Measurements from ENCODE around the gene SLC7A4.
"Not testable (repeated sequence)": the region's sequence is repeated elsewhere in the genome, so short reads cannot be mapped to it uniquely, and the experiment has no call there.

The SLC7A4 gene

DNA sequence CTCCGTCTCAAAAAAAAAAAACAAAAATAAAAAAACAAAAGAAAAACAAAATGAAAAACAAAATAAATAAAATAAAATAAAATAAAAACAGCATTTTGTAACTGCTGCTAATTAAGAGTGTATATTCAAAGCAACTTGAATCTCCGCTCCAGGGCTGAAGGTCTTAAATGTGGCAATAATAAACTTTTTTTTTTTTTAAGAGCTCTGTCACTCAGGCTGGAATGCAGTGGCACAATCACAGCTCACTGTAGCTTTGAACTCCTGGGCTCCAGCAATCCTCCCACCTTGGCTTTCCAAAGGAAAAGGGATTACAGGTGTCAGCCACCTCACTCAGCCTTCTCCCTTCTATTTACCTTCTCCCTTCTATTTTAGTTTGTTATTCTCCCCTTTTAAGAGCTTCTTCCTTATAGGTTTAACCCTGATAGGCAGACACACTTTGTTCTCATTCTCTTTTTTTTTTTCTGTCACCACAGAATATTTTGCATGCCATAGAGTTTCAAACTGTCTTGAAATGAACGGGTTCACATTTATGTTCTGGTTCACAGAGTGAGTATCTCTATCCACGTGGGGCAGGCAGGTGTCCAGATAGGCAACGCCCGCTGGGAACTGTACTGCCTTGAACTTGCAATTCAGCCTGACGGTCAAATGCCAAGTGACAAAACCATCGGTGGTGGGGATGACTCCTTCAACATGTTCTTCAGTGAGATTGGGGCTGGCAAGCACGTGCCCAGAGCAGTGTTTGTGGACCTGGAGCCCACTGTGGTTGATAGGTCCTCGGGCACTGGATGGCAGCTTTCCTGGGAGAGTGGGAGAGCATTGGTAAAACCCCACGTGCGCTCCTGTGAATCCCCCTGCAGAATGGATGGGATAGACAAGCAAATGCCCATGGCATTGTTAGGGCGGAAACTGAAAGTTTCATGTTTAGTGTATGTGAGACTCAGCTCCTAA lies 32.8 kb upstream of the SLC7A4 start:
- no peak for DNase-seq

DNA sequence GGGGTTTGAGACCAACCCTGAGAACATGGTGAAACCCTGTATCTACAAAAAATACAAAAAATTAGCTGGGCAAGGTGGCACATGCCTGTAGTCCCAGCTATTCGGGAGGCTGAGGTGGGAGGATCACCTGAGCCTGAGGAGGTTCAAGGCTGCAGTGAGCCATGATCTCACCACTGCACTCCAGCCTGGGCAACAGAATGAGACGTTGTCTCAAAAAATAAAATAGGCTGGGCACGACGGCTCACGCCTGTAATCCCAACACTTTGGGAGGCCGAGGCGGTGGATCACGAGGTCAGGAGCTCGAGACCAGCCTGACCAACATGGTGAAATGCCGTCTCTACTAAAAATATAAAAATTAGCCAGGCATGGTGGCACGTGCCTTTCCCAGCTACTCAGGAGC lies 32.1 kb upstream of the SLC7A4 start:
- DNase-seq, result not testable (repeated sequence)

DNA sequence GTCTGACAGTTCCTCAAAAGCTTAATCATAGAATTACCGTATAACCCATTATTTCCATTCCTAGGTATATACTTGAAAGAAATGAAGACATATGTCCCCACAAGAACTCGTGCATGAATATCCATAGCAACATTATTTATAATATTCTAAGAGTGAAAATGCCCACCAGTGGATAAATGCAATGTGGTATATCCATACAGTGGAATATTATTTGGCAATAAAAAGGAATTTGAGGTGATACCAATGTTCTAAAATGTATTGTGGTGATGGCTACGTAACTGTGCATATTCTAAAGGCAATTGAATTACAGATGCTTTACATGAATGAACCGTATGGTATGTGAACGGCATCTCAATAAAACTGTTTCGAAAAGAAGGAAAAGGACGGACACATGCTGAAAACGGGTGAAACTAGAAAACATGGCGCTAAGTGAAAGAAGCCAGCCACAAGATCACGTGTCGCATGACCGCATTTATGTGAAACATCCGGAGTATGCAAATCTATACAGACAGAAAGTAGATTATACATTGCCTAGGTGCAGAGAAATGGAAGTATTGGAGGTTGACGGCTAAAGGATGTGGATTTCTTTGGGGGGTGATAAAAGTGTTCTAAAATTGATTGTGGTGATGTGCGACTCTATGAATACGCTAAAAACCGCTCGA lies 29.4 kb upstream of the SLC7A4 start:
- DNase-seq, result not testable (repeated sequence)

DNA sequence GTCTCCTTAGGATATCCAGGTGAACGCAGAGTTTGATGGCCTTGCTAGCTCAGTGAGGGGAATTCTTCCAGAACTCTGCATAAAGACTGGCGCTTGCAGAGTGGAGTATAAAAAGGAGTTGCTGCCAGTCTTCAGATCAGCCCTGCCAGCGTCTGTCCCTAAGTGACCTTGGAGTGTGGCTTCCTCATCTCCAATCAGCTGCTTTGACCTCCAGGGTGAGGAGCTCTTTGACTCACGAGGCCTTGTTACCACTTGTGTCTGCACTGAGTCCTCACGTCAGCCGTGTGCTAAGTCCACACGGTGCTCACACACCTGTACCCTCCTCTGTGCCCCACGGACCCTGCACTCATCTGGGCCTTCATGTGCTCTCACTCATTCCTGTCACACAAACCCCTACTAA lies 28.0 kb upstream of the SLC7A4 start:
- not testable (repeated sequence) for DNase-seq

DNA sequence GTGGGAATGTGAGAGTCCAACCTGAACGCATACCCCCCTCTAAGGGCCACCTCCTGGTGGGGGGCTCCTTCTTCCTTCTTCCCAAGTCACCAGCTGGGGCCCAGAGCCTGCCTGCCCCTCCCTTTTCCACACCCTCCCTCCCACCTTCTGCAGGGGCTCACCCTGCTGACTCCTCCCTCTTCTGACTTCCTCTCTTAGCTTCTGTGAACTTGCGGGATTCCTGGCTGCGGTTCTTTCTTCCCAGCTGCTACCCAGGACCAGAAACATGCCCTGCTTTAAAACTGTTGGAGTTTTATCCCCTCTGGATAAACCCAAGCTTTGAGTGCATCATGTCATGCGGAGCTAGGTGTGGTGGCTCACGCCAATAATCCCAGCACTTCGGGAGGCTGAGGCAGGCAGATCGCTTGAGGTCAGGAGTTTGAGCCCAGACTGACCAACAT lies 23.5 kb upstream of the SLC7A4 start:
- peak; percentile 68 for DNase-seq

DNA sequence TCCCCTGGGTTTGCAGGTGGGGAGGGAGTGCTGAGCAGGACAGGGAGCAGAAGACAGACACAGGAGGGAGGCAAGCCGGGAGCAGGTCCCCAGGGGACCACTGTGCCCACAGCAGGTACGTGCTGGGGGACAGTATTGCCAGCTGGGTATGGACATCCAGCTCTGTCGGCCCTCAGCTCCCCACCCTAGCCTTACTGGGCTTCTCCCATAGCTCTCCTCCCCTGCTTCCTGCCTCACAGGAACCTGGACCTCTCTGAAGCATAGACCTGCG lies 23.1 kb upstream of the SLC7A4 start:
- DNase-seq, result no peak

DNA sequence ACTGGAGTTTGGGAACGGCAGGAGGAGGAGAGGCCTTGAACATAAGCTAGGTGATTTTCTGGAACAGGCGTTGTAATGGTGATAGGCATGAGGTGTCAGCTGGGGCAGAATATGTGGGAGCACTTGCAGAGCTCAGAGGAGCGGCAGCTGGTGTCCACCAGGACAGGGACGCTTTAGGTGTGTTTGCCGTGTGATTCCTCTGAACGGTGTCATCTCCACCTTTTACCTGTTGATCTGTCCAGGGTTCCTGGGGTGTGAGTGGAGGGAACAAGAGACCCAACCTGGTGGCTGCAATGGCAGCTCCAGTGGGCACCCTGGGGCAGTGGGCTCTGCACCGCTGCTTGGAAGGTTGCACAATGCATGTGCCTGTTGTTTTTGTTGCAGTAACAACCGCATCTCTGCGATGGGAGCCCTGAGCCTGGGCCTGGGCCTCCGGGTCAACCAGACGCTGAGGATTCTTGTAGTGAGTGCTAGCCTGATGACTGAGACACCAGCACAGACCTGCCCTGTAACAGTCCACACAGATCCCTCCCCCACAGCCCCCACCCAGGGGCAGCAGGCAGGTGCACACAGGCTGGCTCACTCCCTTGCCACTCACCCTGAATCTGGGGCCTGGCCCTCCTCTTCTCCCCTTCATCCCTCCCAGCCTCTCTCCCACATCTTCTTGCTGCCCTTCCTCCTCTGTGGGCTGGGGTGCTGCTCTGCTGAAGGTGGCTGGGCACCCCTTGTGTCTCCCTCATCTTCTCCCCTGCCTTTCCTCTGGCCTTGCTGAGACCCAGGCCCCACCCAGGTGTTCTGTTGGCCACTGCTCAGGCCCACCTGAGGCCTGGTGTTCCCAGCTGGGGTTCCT lies 22.6 kb upstream of the SLC7A4 start:
- no peak for DNase-seq

DNA sequence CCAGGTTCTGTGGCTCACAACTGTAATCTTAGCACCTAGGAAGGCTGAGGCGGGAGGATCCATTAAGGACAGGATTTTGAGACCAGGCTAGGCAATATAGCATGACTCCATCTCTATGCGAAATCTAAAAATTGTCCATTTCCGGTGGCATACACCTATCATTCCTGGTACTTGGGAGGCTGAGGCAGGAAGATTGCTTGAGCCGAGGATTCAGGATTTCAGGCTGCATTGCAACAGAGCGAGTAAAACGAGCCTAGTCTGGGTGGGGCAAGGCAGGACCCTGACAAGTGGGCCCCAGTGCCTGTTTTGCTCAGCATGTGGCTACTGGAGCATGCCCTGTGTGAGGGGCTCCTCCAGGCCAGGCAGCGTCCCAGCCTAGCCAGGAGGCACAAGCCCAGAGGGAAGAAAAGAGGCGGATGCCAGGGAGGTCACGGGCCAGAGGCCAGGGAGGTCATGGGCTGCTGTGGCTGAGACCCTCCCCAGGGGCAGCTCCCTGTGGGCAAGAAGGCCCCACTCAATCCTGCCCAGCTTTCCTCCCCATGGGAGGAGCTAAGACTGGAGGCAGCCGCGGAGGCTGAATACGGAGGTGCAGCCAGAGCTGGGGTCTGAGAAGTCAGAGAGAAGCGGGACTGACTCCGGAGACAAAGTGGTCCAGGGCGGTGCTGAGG lies 21.8 kb upstream of the SLC7A4 start:
- no peak for DNase-seq

DNA sequence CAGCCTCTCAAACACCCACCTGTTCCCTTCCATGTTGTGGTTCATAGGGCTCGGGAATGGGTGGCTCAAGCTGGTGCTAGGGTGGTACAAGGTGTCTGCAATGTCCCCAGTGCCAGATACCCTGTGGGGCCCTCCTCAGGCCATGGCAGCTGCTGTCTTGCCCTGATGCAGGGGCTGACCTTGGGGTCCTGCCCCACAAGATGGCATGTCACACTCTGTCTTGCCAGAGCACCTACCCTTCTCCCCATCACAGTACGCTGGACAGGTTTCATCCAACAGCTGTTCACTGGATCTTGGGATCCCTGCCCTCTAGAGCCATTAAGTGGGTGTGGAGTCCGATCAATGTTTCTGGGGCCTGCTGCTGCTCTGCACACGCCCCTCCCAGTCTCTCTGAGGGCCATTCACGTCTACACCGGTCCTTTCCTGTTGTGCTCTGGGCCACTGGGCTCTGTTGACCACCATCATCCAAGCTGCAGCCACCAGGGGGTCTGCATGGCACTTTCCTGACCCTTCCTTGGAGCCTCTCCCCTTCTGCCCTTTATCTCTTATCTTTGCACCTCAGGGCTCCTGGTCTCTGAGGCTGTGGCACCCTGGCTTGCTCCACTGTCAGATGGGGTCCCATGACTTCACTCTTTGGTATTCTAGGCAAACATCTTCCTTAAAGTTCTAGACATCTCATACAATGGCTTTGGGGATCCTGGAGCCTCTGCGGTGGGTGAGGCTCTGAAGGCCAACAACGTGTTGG lies 20.5 kb upstream of the SLC7A4 start:
- DNase-seq, result no peak

DNA sequence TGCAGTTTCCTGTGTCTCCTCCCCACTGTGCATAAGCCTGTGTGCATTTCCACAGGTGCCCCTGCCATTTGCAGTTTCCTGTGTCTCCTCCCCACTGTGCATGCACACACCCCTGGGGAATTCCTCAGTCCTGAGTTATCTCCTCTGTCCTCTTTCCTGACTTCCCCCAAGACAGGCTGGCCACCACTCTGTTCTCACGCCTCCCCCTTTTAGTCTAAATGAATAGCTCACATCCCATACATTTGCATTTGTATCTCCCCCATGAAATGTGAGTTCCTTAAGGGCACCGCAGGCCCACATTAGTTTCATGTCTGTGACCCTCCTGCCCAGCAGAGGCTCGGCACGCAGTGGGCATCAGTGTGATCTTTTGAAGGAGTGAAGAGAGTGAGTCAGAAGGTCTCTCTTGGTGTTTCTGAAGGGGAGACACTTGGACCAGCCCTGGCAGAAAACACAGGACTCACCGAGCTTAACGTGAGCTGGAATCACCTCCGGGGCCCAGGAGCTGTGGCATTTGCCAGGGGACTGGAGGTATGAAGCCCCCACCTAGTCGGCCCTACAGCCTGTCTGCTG lies 19.6 kb upstream of the SLC7A4 start:
- DNase-seq, result no peak

DNA sequence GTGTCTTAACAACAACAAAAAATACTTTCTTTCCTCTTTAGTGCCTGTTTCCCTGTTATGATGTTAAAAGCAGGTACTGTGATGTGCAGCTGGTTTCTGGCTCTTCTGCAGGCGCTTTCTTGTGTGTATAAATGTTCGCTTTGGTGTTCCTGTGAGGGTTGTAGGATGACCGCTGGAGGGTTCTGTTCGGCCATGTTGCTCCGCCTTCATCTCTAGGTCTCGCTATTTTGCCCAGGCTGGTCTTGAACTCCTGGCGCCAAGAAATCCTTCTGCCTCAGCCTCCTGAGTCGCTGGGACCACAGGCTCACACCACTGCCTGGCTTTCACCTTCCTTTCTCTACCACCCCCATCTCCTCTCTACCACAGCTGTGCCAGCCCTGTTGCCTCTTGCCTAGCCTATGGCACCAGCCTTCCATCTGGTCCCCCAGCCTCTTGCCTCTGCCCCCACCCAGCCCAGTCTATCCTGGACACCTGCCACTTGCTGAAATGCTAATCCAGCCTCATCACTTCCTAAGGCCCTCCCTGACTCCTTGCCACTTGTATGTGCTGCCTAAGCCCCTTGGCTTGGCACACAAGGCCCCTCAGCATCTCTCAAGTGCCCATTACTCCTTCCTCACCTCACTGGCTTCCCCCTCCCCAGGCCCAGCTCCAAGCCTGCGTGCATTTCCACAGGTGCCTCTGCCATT lies 18.9 kb upstream of the SLC7A4 start:
- DNase-seq, result no peak

DNA sequence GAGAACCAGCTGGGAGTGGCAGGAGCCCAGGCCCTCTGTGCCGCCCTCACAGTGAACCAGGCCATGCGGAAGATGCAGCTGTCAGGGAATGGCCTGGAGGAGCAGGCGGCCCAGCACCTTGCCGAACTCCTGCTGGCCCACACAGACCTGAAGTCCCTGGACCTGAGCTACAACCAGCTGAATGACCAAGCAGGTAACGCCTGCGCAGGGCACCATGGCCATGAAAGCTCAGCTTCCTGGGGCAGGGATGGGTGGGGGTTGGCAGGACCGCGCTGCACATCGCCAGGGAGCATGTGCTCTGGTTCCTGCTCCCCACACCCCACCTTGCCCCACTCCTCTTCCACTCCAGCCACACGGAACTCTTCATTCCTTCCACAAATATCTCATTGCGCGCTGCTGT lies 16.6 kb upstream of the SLC7A4 start:
- DNase-seq, result not testable (repeated sequence)

DNA sequence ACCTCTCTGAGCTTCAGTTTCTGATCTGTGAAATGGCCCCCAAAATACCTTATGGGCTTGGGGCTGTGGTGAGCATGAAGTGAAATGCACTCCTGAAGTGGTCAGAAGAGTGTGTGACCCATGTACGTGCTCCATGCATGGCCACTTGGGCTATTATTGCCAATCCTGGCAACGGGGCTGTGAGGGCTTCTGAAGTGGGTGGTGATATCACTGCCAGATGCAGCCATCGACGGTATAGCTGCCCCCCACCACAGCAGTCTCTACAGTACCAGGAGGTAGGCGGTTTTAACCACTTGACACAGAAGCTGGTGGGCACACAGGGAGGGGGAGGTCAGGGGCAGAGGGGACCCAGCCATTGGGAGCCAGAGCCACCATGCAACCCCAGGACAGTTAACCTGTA lies 16.1 kb upstream of the SLC7A4 start:
- DNase-seq, result not testable (repeated sequence)

DNA sequence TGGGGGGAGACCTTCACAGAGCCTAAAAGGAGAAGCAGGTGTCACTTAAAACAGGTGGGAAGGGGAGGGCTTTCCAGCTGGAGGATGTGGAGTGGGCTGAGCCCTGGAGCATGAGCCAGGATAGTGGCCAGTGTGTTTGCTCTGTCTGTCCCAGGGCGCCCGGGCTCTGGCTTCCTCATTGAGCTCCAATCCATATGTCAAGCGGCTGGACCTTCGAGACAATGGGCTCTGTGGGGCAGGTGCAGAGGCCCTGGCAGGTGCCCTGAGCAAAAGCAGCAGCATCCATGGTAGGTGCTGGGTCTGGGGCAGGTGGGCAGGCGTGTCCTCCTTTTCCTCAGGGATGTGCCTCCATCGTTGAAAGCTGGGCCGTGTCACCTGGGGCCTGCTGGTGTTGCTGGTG lies 15.4 kb upstream of the SLC7A4 start:
- DNase-seq, result no peak

DNA sequence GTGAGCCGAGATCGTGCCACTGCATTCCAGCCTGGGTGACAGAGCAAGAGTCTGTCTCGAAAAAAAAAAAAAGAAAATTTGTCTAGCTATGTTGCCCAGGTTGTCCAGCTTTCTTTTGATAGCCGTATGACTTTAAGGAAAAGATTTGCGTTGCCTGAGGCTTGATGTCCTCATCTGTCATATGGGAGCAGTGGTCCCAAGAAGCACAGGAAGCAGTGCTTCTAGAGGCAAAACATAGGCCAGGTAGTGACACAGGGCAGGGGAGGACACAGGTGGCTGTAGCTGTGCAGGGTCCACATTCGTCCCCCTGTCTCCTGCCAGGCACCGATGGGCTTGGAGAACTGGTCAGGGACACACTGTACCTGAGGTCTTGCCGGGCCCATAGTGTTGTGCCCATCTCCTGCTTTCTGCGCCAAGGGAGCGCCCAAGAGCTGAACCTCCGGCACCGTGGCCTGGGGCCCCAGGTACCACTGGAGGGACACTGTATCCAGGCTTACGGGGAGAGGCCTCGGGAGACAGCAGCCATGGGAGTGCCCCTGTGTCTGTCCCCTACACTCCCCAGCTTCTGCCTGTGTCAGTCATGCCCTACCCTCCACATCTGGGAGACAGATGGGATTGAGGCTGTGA lies 14.8 kb upstream of the SLC7A4 start:
- DNase-seq, result no peak

DNA sequence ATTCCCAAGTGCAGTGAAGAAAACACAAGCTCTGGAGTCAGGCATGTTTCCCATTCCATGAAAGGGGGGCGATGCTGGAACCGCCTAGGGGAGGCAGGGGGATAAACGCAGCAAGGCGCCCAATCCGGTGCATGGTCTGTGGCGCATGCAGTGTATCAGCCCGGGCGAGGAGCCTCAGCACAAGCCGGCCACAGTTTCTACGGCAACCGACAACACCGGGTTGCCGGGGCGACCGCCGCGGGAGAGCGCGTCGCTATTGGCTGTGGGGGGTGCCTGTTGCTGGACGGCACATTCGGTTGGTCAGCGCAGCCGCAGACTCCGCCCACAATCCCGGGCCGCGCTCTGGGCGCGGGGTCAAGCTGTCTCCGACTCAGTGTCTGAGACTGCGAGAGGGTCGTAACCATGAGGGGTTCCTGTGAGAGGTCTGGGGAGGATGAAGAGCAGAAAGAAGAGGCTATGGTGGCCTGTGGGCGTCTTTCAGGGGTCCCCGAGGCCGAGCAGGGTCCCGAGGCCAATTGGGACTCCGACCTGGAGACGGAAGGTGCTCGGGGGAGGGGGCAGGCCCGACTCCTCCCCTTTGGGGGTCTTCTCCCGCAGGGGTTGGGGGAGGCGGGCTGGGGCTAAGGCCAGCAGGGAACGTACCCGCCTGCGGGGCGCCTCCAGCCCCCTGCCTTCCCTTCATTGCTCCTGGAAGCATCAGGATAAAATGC lies 13.4 kb upstream of the SLC7A4 start, which contains the start of gene LRRC74B:
TSS of gene LRRC74B (plus strand) at position 362 of the 710 bp plus-strand sequence. CDS start at position 403, 41 bp downstream.
- DNase-seq, result peak; percentile 96

DNA sequence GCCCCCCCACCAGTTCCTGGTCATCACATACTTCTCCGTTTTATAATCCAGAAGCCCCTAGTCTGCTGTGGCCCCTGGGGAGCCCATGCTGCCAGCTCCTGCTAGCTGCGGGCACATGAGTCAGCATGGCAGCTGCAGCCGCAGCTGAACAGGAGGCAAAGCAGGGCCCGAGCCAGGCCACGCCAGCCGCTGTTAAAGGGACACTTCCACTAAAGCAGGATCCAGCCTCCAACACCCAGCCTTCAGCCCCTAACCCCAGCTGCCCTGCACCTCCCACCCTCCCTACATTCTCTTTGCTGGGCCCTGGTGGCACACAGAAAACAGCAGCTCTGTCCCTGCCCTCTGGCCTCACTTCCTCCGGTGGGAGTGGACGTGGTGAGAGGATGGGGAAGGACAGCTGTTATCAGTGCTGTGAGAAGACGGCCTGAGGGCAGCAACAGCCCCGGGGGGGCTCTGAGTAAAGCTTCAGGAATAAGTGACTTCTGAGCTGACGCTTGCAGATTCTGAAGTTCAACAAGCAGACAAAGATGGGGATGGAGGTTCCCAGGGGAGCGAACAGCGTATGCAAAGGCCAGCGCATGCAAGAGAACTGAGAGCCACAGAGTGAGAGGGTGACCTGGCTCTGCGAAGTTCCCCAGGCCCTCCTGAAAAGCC lies 12.7 kb upstream of the SLC7A4 start:
- peak; percentile 73 for DNase-seq

DNA sequence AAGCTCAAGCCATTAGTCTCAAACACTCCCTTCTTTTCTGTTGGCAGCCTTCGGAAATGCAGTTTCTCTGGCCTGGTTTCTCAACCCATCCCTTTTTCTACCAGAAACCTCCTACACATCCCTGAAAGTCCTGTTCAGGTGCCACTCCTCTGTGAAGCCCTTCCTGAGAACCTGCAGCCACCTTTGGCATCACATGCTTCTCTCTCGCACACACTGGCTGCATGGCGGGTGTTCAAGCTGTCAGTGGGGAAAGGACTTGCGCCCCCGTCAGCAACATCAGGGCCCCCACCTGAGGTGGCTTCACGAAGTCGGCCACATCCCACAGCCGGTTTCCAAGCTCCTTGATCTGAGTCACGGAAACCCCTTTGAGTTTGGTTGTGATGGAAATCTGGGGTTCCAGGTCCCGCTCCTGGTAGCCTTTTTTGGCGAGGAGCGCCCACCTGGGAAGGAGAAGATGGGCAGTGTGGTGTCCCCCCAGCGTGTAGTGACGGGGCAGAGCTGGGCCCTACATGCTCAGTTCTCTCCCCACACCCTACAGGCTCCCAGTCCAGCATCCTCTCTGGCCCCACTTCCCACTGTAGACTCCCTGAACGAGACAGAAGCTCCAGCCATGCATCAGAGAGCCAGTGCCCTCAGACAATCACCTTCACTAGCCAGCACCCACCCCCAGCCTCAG lies 11.6 kb upstream of the SLC7A4 start:
- no peak for DNase-seq

Measured in OCI-M1 (cell line).